GM18520 (cell line): ENCODE data around the gene FGF12.

Source experiments
- ATAC-seq: cut with Tn5 transposase; IDR thresholded peaks from one replicate; pipeline ENCODE4 v1.9.1; 2021; ENCODE audit not compliant: unreplicated experiment

FGF12 gene

GRCh38 chr3:192155194-192155593 lies 572.1 kb downstream of the FGF12 start:
- no peak for ATAC-seq

GRCh38 chr3:192133271-192133670 lies 594.1 kb downstream of the FGF12 start:
- no peak for ATAC-seq

- peak; percentile 56 for ATAC-seq
Measured at GRCh38 chr3:192130534-192131132, 596.7 kb downstream of the FGF12 start.

GRCh38 chr3:192129586-192129985 lies 597.8 kb downstream of the FGF12 start:
- ATAC-seq = no peak

GRCh38 chr3:192128922-192129321 lies 598.4 kb downstream of the FGF12 start:
- peak; percentile 80 for ATAC-seq

- ATAC-seq = no peak
Measured at GRCh38 chr3:192128060-192128459, 599.3 kb downstream of the FGF12 start.

- peak; percentile 56 for ATAC-seq
Measured at GRCh38 chr3:192122832-192123594, 604.3 kb downstream of the FGF12 start.

- no peak for ATAC-seq
Measured at GRCh38 chr3:192121923-192122322, 605.4 kb downstream of the FGF12 start.

GRCh38 chr3:192108820-192109219 lies 618.5 kb downstream of the FGF12 start:
- no peak for ATAC-seq

- ATAC-seq = no peak
Measured at GRCh38 chr3:192106543-192106942, 620.8 kb downstream of the FGF12 start.

GRCh38 chr3:192092388-192093005 lies 634.8 kb downstream of the FGF12 start:
- peak; percentile 69 for ATAC-seq

GRCh38 chr3:192091831-192092230 lies 635.5 kb downstream of the FGF12 start:
- no peak for ATAC-seq

GRCh38 chr3:192090586-192090985 lies 636.8 kb downstream of the FGF12 start:
- no peak for ATAC-seq
